HG02623 (cell line): ENCODE results near the gene CISTR.
"Not testable (repeated sequence)": the region's sequence is repeated elsewhere in the genome, so short reads cannot be mapped to it uniquely, and the experiment has no call there.

Source experiments
- ATAC-seq: cut with Tn5 transposase; IDR thresholded peaks from one replicate; pipeline ENCODE4 v1.9.1; 2021; ENCODE audit warnings: moderate library complexity; ENCODE audit not compliant: unreplicated experiment

Gene CISTR

DNA sequence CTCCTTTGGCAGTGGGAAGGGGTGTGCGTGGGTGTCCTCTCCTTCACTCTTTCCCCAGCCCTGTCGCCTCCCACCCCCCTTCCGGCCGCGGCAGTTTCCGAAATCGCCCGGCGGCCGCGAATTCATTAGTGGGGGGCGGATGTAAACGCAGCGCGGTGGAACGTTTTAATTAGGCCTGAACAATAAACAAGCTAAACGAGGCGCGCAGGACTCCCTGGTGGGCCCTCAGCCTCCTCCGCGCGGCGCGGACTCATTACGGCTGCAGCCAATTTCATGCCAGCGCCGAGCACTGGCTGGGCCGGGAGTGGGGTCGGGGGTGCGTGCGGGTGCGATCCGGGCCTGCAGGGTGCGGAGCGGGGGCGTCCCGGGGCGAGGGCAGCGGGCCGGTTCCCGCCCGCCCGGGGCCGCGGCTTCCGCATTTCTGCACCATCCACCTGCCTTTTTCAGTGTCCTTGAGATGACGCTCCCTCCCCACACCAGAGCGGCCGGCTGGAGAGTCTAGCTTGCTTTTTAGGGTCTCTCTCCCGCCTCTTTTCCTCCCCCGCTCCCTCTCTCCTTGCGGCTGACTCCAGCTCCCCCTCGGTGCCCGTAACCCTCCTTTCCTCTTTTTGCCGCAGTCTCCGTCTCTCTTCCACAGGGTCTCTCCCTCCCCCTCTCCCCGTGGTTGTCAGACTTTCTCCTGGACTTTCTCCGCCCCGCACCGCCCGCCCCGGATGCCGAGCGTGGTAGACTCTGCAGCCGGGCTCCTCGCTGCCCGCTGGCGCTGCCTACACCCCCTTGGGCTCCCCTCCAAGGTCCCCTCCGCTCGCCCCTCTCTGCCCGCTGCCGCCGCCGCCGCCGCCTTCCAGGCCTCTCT lies at the start of gene CISTR:
Gene CISTR, minus strand, starts transcription at position 644 of the 856 bp plus-strand sequence.
- peak; percentile 22 for ATAC-seq

DNA sequence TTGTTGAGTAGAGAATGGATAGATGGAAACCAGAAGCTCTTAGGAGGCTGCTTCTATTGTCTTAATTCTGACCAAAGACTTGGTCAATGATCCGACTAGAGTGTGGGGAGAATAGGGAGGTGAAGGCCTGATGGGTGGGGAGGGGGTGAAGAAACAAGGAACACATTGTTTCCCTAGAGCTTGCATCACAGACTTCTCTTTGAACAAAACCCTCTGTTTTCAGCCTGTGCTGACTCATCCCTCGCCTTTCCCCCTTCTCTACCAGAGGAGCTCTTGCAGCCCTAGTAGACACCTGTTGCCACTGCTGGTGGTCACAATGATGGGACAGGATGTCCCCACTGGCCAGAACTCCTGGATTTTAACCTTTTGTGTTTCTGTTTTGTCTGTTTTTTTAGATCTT lies 46.8 kb upstream of the CISTR start:
- ATAC-seq, result no peak

DNA sequence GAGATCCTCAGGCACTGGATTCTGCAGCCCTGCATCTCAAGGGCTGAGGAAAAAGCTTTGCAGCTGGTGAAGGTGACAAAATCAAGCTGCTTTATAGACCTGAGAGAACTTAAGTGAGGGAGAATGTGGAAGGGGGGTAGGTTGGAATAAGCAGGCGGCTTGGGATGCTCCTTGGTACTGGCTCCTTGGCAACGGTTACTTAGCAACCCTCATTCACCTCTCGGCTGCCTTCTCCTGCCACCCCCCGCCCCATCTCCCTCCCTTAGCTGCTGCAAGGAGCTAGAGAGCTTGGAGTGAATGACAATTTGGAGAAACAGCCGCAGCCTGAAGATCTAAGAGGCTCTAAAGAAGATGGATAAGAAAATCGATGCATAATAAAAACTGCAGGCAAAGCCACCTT lies 44.1 kb upstream of the CISTR start:
- ATAC-seq, result no peak

DNA sequence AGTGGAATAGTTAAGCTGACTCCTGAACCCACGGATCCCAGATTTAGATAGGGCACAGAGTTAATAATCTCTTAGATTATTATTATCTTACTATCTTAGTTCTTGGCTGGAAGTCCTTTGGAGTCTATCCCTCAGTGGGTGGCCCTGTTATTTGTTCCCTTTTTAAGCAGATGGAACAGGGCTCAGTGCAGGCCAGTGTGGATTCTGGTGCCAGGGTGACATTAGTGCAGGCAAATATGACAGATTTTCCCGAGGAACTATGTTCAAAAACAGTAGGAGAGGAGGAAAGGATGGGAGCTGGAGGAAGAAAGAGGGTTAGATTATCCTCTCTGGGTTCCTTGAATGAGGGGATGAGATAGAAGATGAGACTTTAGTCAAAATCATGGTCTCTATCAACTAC lies 41.4 kb upstream of the CISTR start:
- ATAC-seq, result no peak

DNA sequence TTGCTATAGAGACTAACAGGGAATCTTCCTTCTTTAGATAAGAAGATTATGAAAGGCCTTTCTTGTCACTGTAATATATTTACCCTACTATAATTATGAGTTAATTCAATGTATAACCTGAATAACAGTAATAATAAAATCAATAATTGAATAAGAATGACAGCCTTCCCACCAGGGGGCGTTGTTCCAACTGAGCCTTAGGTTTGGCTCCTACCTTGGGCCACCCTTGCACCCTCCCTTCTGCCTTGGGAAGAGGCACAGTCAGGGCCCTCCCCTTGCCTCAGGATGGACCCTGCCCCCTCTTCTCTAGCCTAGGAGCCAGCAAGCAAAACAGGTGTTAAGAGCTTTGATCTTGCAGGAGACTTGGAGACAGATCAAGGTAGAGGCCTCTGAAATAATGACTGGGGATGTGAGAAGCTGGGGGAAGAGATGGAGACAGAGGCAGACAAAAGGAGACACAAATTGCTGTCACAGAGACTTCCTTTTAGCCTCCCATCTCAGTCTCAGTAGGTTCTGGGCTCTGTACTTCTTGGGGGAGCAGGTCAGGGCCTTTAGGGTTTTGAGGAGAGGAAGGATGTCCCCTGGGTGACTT lies 40.1 kb upstream of the CISTR start:
- no peak for ATAC-seq

DNA sequence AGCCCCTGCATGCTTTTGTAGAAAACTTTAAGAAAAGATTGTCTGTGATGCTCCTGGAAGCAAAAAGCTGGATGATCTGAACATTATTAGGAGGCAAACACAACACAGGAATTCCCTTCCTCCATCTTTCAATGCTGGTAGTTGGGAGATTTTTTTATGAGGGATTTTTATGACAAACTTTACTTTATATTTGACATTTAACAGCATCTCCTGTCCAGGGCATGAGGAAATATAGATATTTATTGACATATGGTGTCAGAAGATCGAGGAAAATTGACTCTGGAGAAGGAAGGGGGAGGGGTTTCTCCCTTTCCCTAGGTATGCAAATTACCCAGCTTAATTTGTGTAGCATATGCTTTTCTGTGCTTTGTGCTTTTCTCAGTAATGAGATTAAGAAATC lies 37.8 kb upstream of the CISTR start:
- no peak for ATAC-seq

DNA sequence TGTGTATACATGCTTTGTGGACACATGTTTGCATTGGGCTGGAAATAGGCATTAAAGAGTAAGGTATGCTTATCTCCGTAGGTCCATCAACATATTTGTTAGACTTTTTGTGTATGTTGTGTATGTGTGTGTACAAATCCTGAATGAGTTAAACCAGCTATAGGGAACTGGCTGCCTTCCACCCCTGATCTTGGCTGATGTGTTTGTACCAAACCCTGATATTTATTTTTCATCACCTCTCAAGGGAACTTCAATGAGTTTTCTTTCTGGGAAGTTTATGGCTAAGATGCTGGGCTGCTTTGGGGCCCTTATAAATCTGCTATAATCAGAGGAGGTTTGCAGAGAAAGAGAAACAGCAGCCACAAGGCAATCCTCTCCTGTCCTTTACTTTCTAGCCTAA lies 37.1 kb upstream of the CISTR start:
- ATAC-seq, result no peak

DNA sequence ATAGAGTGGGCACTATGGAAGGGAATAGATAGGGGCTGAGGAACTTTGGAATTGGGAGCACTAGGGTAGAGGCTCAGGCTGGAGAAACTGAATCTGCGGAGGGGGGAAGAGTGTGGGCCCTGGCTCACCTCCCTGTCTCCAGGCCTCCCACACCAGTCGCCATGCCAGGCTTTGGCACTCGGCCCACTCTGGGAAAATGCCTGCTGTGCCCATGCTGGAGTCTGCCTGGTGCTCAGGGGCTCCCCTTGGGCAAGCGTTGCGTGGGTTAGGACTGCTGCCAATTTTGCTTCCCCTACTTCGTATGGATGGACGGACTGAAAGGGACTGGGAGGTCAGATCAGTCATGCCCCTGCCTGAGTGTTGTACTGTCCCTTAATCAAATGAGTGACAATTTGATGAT lies 34.6 kb upstream of the CISTR start:
- ATAC-seq, result no peak

DNA sequence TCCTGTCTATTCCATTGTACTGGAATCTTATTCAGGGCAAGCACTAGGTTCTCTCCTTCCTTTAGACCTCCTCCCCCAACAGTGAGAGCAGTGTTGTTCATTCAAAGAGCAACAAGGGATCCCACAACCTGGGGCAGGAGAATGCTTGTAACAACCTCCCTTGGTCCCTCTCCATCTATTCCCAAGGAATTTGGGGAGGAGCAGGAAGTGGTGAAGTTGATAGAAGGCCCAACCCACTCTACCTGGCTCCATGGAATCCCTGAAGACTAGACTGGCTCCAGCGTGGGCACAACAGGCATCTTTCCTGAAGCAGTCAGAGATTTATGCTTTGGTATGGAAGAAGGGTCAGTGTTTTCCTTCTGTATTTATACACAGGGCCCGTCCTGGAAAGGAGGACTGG lies 33.4 kb upstream of the CISTR start:
- no peak for ATAC-seq

DNA sequence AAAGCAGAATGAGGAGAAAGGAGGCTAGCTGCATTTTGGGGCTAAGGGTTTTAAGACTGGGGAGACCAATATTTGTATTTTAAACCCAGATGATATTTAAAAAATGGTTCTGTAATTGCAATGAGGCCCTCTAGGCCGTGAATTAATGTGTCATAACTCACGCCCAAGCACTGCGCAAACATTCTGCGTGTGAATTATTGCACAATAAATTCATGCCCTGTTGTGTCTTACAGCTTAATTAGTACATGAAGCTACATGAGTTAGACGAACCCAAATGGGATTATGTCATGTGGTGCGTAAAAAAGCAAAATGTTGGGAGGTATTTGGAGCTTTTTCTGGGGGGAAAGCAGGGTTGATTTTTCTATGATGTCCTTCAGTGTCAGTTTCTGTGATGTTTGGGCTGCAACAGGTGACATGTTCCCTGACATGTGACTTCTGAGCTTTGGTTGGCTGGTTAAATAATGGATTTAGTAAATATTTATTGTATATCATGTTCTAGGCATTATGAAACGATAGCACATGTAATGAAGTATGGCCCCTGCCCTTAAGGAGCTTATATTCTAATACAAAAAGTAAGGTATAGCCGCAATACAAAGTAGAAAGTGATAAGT lies 30.4 kb upstream of the CISTR start:
- no peak for ATAC-seq

DNA sequence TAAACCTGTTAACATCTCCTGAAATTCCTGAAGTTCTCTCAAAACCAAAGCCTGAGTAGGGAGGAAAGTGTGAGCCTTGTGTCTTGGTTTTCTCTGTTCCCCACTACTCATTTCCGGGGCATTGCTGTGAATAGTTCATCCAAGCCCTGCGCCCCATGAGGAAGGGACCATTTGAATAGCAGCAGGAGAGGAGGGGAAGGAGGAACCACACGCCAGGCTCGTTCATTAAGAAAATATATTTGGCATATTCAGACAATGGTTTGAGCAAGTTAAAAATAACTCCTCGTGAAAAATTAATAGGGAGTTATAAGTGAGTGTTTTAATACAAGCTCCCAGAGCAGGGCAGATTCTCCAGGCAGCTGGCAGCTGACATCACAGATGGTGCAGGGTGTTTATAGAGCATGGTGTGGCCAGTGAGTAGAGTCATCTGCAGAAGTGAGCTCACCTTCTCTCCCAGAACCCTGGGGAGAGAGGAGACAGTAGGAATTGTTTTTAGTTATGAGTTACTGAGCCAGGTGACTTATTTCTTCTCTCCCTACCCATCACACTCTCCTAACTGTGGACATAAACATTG lies 29.5 kb upstream of the CISTR start:
- no peak for ATAC-seq

DNA sequence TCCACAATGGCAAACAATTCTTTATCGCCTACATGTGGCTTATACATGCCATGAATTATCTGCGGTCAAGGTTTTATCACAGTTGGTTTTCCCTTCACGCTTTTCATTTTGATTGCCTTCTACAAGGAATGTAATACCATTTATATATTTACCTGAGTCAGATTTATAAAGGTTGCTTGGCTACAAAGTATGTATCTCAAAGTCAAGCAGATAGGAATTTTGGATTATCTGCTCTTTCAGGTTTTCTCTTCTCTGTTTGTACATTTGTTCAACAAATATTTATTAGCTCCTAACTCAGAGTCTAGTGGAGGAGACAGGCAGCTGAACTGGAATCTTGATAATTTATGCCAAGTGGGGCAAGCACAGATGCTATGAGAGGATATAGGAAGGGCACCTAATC lies 28.5 kb upstream of the CISTR start:
- ATAC-seq, result no peak

DNA sequence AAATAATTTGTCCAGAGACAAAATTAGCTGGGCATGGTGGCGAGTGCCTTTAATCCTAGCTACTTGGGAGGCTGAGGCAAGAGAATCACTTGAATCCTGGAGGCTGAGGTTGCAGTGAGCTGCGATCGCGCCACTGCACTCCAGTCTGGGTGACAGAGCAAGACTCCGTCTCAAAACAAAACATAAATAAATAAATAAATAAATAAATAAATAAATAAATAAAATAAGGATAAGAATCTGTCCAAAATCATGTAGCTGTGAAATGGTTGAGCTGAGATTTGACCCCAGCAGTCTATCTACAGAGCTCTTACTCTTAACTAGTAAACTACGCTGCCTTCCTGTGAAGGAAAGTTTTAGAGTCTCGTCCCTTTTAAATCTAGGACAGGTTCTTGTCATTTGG lies 27.9 kb upstream of the CISTR start:
- not testable (repeated sequence) for ATAC-seq

DNA sequence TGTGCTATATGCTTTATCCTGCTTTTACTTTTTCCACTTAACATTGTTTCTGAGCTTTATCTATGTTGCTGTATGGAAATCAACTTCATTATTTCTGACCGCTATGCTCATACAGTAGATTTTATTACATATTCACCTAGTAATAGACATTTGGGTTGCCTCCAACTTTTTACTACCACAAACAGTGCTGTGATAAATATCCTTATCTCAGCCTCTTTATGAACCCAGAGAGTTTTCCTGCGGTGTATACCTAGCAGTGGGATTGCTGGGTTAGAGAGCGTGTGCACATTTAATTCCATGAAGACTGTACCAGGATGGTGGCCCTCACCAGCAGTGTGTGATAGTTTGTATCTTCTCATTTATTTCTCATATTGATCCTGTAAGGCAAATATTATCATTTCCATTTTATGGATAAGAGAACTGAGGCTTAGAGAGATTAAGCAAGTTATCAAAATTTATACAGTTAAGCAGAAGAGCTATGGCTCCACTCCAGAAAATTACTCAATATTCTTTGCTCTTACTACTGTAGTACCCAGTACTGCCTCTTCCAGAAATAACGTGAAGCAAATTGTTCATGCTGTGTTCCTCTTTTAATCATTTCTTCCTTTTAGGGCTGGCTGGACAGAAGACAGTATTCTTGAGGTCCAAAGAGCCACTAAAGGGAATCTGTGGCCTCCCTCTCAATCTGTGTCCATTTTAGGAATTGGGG lies 26.3 kb upstream of the CISTR start:
- ATAC-seq, result no peak

DNA sequence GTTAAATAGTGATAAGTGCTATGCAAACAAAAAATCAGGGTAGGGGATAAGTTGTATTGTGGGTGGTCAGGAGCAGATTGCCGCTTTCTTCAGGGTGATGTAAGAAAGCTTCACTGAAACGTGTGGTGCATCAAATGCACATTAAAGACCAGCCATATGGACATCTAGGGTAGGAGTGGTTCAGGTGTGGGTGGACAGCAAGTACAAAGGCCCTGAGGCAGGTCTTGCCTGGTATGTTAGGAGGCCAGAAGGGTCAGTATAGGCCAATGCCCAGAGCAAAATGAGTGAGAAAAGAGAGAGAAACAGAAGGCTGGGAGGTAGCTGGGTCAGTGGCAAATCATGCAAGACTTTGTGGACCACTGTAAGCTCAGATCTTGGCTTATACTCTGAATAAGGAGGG lies 25.6 kb upstream of the CISTR start:
- no peak for ATAC-seq

DNA sequence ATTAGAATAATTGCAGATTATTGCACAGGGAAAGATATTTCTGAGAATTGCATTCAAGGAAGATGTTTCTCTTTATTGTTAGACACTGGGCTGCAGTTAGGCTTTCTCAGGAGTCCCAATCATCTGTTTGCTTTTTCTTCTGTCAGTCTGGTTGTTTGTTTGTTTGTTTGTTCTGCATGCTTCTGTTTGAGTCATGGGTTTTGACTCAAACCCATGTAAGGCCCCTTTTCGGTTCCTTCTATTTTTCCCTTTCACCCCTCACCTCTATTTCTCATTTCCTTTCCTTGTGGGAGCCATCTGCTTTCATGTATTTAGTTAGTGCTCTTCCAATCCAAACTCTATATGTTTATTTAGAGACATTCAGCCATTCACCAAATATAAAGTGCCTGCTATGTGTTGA lies 25.1 kb upstream of the CISTR start:
- ATAC-seq, result no peak

DNA sequence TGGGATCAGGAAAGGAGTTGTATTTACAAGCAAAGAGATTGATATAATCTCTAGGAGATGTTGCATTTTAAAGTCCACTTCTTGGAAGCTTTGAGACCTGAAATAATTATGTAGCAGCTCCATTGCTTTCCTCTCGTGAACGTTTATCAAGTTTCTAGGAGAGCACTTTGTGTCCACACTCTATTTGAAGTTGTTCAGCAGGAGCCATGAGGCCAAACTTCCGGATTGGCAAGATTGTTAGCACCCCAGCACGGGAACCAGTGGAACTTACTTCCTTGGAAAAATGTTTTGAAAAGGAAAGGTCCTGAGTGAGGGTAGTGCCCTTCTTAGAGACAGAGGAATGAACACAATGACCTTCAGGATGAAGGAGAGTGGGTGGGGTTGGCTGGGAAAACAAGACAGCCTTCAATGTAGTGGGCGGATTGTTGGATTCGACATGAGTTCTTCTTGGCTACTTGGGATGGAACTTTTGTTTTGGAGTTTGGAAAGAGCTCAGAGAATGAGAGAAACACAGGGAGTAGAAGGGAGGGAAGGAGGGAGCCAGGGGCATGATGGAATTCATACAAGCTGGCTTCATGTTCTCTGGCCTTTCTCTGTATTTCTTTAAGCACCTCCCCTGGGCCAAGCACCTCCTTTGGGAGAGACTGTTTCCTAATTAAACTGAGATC lies 23.8 kb upstream of the CISTR start:
- ATAC-seq, result no peak

DNA sequence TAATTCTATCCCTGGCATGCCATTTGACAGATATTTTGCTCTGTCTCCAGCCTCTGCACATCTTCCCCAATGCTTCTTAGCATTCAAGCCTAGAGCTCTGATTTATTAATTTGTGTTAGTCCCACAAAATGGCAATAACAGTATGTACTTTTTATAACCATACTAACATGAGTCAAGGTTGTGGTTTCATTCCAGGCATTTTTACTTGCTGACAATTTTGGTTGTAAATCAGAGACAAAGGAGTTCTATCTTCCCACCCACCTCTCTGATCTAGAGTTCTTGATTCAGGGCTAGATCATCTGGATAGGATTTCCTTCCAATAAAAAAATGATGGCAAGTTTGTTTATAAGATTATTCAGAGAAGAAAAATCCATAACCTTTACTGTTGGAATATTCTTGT lies 18.5 kb upstream of the CISTR start:
- no peak for ATAC-seq

DNA sequence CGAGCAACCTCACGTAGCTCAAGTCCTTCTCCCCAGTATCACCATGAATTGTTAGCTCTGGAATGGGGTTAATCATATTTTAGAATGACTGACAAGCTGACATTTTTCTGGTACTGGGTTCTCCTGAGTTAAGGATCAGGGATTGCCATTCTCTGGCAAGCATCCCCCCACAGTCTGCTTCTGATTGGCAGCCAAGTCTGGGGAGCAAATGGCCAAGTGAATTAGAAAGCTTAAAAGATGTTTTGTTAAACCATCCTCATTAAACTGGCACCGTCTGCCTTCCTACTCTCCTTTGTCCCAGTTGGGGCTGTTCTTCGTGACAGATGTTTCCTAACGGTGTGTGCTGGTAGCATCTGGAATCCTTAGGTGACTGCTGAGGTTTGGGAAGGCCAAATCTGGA lies 17.2 kb upstream of the CISTR start:
- no peak for ATAC-seq

DNA sequence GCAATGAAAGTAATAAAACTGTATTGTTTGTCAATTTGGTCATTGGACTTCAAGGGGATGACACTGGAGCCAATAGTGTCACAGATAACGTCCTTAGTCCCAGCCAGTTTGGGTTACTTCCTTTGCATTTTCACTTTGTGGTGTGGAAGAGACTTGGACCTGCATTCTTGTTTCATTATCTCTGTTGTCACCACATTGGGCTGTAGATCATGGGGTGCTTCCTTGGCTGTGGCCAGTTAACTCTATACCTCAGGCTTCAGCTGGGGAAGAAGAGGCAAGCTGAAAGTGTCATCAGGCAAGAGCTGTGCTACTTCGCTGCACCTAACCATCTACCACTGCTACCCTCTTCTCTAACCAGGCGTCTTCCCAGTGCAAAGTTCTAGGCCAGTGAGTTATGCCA lies 15.1 kb upstream of the CISTR start:
- ATAC-seq, result no peak

DNA sequence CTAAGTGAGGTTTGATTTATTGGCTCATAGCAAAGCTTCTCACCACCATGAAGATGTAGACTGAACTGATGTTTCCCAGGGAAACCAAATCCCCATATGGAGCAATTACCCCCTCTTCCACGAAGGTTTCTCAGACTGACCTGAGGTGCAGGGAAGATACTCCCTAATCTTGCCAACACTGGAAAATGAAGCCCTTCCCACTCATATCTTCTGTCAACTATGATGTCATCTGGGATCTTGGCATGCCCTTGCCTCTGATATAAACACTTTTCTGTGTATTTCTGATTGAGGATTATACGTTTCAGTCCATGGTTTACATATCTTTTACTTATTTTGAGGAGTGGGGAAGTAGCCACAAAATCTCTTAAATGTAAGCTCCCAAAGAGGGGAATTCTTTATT lies 14.1 kb upstream of the CISTR start:
- ATAC-seq, result no peak
